Middle frontal gyrus (tissue), 1 donor: ENCODE results near the gene C12orf43.
"Not testable (repeated sequence)": the region's sequence is repeated elsewhere in the genome, so short reads cannot be mapped to it uniquely, and the experiment has no call there.

Experiments used
- DNase-seq: peaks from one replicate; pipeline ENCODE4 v3.0.0-alpha.2; 2015; ENCODE audit warnings: low spot score; ENCODE audit errors: extremely low spot score

The C12orf43 gene, protein sequence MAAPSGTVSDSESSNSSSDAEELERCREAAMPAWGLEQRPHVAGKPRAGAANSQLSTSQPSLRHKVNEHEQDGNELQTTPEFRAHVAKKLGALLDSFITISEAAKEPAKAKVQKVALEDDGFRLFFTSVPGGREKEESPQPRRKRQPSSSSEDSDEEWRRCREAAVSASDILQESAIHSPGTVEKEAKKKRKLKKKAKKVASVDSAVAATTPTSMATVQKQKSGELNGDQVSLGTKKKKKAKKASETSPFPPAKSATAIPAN

DNA sequence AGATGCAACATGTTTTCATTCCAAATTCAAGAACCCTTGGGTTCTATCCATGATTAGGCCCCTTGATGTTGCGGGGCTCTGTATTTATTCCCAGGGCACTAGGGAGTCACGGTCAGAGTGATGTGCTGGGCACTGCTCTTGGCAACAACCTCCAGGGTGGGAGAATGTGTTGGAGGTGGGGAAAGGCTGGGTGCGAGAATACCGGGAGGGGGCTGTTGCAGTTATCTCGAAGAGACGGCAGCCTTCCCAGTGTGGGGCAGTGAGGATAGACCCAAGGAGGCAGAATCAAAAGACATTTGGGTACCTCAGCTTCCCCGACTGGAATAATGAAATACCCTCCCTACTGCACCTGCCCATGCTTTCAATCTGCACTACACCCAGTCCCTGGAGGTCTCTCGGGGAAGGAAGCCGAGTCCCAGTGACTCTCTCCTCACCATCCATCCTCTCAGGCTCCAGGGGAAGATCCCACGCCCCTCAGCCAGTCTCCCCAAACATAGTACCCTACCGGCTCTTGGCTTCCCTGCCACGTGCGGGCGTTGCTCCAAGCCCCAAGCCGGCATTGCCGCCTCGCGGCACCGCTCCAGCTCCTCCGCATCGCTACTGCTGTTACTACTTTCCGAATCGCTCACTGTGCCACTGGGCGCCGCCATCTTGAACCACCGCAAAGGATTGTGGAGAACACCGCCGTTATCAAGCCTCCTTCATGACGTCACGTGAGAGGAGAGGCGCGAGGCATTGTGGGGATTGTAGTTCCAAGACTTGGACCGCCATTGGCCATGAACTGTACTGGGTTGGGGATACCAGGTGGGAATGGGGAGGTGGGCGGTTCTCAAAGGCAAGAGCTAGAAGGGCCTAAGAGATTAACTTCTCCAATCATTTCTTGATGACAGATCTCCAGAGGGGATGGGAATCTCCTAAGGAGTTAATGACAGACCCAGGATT is at the start of gene C12orf43:
C12orf43 (minus strand) TSS at position 663 of the 942 bp plus-strand sequence; CDS start at position 650, 13 bp downstream.
- DNase-seq, result peak; percentile 91

DNA sequence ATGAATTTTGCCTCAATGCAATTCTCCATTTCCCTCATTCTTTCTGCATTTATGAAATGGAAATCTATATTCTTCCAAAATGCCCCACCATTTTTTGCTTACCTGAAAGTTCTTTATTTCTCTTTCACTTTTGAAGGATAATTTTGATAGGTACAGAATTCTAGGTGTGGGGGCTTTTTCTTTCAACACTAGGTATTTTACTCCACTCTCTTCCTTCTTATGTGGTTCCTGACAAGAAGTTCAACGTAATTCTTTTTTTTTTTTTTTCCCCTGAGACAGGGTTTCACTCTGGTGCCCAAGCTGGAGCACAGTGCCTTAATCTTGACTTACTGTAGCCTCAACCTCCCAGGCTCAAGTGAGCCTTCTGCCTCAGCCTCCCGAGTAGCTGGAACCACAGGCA is 49.1 kb upstream of the C12orf43 start:
- no peak for DNase-seq

DNA sequence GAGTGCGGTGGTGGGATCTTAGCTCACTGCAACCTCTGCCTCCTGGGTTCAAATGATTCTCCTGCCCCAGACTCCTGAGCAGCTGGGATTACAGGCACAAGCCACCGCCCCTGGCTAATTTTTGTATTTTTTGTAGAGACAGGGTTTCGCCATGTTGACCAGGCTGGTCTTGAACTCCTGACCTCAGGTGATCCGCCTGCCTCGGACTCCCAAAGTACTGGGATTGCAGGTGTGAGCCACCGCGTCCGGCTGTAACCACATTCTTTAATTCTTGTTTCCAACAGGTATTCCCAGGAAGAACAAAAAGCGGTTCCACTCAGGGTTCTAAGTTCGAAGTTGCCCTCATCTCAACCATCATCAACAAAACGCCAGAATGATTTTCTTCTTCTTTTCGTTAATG is 48.3 kb upstream of the C12orf43 start:
- not testable (repeated sequence) for DNase-seq

DNA sequence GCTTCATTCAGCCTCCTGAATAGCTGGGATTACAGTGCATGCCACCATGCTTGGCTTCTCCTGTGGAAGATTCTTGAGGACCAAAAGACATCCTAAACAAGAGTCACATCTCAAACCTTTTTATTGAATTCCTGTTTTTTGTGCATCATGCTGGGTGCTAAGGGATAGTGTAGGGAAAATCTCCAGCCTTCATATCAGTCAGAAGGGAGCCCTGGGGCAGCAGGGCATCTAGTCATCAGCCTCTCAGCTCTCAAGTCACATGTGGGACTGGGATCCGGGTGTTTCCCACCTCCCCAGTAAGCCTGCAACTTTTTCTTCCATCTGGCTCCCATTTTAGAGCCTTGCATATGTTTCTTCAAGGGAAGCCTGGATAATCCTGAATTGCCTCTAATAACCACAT is 47.8 kb upstream of the C12orf43 start:
- no peak for DNase-seq

DNA sequence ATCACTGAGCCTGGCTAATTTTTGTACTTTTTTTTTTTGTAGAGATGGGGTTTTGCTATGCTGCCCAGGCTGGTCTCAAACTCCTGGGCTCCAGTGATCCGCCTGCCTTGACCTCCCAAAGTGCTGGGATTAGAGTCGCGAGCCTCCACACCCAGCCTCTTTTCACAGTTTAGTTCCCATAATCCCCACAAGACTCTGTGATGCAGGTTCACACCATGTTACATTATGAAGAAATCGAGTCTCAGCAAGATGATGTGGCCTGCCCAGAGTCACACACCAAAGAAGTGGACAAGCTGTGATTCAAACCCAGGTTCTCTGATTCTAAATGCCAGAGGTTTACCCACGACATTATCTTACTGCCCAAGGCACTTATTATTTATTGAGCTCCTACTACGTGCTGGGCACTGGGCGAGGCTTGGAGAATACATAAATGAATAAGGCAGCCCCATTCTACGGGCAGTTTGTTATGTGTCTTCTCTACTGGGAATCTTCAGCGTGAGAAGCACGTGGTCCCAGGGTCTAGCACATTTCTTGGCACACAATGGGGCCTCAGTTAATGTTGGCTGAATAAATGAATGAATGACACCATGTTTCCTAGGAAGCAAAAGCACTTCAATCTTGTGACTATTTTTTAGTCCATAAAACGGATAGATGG is 46.2 kb upstream of the C12orf43 start:
- DNase-seq, result no peak

DNA sequence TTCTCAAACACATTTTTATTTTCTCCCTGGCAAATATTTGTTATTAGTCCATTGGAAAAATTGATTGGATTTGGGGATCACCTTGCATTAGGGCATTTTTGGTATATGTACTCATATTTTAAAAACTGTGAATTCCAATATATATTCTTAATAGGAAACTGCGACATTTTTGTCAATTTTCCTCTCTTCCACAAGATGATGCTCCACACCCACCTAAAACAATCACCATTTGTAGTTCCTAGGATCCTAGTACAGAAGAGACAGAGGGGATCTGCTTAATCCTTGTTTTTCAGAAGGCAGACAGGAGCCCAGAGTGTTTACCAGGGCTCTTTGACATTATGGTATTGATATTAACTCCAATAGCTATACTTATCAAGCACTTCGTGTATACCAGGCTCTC is 45.5 kb upstream of the C12orf43 start:
- no peak for DNase-seq

DNA sequence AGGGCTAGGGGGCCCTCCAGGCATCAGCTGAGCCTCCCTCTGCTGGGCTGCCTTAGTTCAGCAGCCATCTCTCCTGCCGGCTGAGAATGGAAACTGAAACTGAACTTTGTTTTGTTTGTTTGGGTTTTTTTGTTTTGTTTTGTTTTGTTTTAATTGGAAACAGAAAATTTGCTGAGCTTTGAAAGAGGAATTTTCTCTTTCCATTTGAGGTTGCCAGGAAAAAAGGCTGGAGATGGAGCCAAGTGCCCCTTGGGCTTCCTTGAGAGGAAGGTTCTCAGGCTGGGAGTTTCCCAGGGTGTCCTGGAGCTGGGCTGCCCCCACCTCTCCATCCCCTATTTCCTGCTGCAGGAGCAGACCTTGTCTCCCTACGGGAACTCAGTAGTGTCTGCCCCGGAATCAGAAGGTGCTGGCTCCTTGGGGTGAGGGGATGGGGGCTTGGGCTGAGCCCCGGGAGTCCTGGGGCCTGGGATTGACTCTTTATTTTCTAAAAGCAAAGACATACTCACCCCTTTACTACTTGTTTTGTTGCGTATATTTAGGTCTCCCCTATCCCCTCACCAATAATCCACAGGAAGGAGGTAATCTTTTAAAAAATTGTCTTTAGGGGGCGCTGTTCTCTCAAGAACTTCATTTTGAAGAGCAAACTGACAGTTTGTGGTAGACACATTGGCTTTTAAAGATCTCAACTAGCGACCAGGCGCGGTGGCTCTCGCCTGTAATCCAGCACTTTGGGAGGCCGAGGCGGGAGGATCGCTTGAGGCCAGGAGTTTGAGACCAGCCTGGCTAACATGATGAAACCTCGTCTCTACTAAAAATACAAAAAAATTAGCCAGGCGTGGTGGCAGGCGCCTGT is 44.1 kb upstream of the C12orf43 start:
- DNase-seq, result no peak

DNA sequence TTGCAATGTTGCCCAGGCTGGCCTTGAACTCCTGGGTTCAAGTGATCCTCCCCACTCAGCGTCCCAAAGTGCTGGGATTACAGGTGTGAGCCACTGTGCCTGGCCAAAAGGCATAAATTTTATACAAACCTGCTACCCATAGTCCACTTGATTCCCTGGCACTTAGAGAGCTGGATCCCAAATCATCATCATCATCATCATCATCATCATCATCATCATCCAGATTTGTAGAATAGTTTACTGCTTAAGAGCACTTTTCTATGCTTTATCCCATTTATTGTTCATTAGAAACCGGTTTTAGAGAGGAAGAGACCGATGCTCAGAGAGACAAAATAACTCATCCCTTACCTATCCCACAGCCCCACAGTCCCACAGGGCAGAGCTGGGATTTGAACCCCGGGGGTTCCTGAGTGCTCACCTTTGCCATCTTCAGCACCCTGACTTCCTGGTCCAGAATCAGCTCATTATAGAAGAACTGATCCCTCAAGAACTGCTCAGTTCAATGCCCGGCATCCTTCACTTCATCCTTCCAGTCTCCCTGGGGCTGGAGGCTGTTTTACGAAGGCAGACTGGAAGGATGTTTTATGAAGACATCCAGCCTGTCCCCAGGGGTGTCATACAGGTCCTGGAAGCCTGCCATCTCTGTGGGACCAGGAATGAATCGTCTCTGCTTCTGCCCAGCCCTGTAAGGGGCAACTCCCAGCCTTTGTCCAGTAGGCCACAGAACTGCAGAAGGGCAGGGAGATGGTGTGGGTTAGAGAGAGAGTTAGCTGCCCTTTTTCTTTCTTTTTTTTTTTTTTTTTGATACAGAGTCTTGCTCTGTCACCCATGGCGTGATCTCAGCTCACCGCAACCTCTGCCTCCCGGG is 43.0 kb upstream of the C12orf43 start:
- DNase-seq, result no peak

DNA sequence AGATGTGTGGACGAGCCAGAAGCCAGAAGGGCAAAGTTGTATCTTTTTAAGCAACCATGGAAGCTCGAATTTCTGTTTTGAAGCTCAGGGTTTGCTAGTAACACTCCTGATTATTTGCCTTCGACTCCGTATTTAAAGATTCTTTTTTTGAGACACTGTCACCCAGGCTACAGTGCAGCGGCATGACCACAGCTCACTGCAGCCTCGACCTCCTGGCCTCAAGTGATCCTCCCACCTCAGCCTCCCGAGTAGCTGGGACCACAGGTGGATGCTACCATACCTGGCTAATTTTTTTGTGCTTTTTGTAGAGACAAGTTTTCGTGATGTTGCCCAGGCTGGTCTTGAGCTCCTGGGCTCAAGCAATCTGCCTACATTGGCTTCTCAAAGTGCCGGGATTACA is 41.5 kb upstream of the C12orf43 start:
- no peak for DNase-seq

DNA sequence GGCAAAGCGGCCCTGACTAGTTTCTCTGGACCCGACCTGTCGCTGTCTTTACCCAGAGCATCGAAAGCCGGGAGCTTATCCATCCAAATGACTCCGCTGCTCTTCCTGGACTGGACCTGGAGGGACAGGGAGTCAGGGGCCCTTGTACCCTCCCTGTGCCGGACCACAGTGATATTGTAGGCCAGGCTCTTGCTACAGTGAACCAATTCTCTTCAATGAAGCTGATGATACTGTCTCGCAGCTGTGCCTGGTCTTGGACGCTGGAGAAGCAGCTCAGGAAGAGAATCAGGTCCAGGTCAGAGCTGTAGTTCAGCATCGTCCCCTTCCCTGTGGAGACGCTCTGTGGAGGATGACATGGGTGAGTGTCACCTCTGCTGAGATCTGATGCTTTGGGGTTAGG is 37.4 kb upstream of the C12orf43 start:
- no peak for DNase-seq

DNA sequence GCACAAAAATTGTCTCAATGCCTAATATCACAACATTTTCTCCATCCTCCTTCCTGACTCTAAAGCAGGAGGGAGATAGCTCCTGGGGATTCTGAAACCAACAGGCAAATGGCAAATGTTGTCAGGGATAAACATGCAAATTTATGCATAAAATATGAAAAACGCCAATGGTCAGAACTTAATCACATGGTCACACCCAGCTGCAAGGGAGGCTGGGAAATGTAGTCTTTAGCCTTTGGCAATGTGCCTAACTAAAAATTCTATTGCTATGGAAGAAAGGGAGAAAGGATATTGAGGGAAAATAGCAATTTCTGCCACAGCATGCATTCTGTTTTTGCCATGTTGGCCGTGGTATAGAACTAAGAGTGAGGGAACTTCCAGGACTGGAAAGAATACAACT is 34.4 kb upstream of the C12orf43 start:
- DNase-seq, result no peak

DNA sequence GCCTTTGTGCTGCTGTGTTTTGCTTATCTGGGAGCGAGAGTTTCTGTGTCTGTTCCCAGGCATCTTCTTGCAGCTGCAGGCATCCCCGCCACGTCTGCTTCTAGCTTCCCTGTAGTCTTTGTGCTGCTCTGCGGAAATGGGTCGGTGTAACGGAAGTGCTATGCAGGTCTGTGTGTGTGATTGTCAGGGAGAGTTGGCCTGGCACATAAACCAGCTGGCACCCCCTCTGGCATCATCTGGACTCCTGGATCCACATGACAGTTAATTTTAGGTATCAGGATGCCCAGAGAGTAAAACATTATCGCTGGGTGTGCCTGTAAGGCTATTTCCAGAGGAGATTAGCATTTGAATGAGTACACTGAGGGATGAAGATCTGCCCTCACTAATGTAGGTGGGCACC is 32.2 kb upstream of the C12orf43 start:
- no peak for DNase-seq

DNA sequence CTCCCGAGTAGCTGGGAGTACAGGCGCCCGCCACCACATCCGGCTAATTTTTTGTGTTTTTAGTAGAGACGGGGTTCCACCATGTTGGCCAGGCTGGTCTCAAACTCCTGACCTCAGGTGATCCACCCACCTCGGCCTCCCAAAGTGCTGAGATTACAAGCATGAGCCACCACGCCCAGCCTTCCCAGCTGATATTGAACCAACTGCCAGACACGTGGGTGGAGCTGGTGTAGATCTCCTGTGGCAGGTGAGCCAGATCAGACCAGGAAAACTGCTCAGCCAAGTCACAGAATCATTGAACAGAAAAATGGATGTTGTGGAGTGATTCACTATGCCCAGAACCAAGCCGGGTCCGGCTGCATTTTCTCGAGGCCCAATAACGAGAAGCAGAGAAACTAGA is 31.1 kb upstream of the C12orf43 start:
- not testable (repeated sequence) for DNase-seq

DNA sequence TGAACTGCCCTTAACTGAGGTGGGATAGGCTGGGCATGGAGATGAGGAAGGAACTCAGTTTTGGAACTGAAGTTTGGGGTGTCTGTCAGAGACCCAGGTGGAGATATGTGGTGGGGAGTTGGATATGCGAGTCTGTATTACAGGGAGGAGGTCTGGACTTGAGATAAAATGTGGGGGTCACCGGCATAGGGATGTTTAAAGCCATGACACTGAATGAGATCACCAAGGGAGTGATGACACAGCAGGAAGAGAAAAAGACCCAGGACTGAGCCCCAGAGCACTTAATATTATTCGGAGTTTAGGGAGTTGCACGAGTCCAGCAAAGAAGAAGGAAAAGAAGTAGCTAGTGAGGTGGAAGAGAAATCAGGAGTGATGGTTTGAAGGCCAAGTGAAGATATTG is 26.8 kb upstream of the C12orf43 start:
- no peak for DNase-seq

DNA sequence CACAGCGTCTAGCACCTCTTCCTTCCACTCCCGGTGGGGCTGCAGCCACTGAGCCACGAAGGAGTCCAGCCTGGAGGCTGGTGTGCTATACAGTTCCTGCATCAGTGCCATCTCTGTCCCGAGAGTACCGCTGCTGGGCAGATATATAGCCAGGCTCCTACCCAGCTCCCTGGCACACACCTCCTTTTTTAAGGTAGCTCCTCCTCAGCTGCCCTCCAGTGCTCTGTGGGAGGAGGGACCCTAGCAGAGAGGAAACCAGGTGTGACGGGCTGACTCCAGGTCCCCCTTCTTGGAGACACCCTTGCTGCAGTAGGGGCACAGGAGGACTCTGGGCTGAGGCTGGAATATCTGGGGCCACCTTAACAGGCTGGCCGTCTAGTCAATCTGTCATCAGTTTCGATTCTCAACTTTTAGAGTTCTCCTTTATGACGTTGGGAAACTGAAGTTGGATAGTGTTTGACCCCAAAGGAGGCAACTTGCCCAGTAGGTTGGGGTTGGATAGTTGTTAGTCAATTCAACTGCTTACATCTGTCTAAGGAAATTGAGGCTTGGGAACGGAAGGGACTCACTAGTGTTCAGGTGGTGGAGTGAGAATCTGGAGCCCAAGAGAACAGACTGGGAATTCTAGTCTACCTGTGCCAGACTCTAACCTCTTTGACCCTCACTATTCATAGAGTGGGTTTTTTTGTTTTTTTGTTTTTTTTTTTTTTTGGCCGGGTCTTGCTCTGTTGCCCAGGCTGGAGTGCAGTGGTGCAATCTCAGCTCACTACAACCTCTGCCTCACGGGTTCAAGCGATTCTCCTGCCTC is 22.8 kb upstream of the C12orf43 start, which contains the start of gene OASL:
OASL (minus strand) TSS at position 386 of the 808 bp plus-strand sequence; CDS start at position 111, 275 bp downstream.
- DNase-seq, result no peak

DNA sequence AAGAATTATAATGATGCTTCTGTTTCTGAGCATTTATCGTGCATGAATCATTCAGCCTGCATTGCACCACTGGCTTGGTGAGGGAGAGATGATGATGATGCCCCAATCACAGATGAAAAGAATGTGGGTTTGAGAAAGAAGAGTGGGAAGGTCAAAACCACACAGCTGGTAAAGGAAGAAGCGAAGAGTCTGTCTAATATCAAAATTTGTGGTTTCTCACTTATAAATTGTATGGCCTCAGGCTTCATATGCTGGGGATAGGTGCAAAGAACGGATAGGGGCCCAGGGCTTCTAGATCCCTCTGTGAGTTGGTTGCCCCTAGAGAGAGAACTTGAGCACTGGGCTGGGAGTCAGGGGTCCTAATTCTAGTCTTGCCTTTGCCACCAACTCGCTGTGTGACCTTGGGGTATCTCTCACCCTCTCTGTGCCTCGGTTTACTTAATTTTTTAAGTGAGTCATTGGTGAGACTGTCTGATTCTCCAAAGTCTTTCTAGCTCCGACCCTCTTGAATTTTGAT is 20.6 kb upstream of the C12orf43 start:
- DNase-seq, result no peak

DNA sequence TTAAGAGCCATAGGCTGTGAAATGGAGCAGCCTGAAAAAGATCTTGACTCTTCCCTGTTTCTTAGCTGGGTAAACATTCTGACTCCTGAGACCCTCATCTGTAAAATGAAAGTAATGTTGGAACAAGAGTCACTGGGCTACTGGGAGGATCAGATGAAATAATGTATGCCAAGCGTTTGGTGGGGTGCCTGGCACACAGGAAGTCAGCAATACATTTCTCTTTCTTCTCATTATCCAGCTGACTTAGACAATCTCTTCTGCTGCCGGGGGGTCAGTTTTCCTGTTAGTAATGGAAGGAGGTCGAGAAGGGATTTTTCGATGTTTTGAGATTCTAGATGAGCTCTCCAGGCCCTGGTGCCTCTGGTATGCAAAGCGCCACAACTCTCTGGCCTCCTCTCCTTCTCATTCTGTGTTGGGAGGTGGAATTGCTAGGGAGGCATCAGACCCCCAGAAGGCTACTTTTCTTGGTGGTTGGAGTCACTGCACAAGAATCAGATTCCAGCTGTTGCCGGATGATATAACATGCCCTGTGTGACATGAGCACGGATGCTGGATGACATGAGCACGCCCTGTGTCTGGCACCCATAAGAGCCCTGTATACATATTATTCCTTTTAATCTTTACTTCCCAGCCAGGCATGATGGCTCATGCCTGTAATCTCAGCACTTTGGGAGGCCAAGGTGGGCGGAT is 18.5 kb upstream of the C12orf43 start:
- no peak for DNase-seq

DNA sequence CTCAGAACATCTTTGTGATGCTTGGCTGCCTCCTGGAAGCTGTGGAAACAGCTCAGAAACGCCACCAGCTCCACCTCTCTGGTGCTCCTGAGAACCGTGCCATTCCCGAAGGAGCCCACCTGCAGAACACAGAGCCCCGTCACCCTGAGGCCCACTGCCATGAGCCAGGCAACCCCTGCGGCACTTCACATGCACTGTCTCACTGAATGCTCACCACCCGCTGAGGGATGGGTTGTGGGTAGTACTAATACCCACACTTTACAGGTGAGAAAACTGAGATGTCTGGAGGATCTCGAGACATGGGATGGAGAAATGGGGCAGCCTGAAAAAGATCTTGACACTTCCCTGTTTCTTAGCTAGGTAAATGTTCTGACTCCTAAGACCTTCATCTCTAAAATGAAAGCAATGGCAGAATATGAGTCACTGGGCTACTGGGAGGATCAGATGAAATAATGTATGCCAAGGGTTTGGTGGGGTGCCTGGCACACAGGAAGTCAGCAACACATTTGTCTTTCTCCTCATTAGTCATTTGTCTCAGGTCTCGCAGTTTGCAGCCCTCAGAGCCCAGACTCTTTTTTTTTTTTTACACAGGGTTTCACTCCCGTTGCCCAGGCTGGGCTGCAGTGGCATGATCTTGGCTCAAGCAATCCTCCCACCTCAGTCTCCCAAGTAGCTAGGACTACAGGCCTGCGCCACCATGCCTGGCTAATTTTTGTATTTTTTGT is 17.5 kb upstream of the C12orf43 start:
- DNase-seq, result no peak
